NCI-H345 treated with DMSO at 0.1 percent for 48 hours (cell line): Measurements from ENCODE around the gene MSX2.

ENCODE experiments used
- DNase-seq: peaks from one replicate; lab custom pipeline; 2025; ENCODE audit not compliant: unreplicated experiment; lab: John Stamatoyannopoulos, UW

MSX2 gene

DNA sequence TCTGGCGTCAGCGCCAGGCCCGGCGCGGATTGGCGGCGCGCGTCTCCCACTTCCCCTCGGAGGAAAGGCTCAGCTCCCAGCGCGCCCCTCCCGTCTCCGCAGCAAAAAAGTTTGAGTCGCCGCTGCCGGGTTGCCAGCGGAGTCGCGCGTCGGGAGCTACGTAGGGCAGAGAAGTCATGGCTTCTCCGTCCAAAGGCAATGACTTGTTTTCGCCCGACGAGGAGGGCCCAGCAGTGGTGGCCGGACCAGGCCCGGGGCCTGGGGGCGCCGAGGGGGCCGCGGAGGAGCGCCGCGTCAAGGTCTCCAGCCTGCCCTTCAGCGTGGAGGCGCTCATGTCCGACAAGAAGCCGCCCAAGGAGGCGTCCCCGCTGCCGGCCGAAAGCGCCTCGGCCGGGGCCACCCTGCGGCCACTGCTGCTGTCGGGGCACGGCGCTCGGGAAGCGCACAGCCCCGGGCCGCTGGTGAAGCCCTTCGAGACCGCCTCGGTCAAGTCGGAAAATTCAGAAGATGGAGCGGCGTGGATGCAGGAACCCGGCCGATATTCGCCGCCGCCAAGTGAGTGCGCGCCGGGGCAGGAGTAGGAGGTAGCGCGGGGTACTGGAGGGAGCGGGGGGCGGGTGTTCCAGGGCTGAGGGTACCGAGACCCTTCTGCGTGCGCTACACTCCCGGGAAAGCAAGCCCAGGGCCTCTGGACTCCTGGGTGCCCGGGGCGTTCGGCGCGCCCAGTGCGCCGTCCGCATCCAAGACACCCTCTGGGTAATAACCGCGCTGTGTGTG is at the start of gene MSX2:
TSS of gene MSX2 (plus strand) at position 99 of the 777 bp plus-strand sequence. CDS start at position 177, 78 bp downstream.
- no peak for DNase-seq

- no peak for DNase-seq
Measured at GRCh38 chr5:174675110-174675509, 49.3 kb upstream of the MSX2 start.

GRCh38 chr5:174675916-174676315 is 48.5 kb upstream of the MSX2 start:
- DNase-seq = no peak

- DNase-seq = no peak
Measured at GRCh38 chr5:174678107-174678506, 46.3 kb upstream of the MSX2 start.

GRCh38 chr5:174680901-174681565 is 43.3 kb upstream of the MSX2 start:
- no peak for DNase-seq

DNA sequence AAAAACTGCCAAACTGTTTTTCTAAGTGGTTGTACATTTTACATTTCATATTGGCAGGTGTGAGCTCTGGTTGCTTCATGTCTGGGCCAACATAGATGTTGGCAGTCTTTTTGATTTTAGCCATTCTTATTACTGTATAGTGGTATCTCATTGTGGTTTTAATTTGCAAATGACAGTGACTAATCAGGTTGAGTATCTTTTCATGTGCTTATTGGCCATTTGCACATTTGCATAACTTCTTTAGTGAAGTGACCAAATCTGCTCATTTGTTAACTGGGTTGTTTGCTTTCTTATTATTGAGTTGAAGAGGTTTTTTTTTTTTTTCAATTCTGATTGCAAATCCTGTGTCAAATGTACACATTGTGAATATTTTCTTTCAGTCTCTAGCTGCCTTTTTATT is 36.9 kb upstream of the MSX2 start:
- no peak for DNase-seq

GRCh38 chr5:174688441-174689354 is 35.7 kb upstream of the MSX2 start:
- DNase-seq = no peak

DNA sequence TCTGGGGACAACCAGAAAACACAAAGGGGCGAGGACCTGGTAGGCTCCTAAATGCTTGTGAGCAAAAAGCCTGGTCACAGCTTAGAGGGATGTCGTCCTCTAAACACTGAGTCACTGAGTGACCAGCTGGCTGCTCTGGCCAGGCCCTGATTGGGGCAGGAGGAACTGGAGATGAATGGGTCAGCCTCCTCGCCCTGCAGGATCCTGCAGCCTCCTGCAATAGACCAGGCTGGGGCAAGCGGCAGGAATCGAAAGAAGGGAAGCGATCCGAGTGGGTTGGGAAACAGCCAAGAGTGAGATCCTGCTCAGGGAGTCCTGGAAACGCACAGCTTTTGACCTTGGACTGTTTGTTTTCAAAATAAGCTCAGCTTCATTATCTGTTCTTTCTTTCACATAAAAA is 34.1 kb upstream of the MSX2 start:
- no peak for DNase-seq

- DNase-seq = no peak
Measured at GRCh38 chr5:174692381-174692780, 32.0 kb upstream of the MSX2 start.

GRCh38 chr5:174692982-174693422 is 31.4 kb upstream of the MSX2 start:
- no peak for DNase-seq

DNA sequence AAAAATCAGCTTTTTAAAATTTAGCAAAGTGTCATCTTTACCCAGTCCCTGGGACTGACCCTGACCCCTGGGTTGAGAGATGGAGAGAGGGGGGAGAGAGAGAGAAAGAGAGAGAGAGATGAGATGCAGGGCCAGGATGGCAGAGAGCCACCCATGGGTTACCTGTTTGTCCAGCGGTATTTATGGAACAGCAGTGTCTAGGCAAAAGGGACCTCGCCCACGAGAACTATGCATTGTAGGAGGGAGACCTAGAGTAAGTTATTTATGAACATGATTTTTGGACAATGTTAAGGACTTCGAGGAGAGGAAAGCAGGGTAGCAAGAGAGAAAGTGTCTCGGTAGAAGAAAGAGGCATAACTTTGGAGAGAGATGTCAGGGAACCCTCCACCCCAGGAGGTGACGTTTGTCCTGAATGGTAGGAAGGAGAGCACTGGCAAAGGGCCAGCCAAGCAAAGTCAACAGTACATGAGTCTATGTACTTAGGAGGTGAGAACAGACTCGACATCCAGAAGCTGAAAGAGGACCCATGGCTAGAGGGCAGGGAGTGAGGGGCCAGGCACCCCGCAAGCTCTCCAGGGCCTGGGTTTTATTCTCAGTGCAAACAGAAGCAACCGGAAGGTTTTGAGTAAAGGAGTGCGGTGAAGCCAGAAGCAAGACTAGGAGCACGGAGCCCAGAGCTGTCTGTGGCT is 30.5 kb upstream of the MSX2 start:
- DNase-seq = no peak

- no peak for DNase-seq
Measured at GRCh38 chr5:174694611-174695010, 29.8 kb upstream of the MSX2 start.

GRCh38 chr5:174698156-174698555 is 26.2 kb upstream of the MSX2 start:
- no peak for DNase-seq

DNA sequence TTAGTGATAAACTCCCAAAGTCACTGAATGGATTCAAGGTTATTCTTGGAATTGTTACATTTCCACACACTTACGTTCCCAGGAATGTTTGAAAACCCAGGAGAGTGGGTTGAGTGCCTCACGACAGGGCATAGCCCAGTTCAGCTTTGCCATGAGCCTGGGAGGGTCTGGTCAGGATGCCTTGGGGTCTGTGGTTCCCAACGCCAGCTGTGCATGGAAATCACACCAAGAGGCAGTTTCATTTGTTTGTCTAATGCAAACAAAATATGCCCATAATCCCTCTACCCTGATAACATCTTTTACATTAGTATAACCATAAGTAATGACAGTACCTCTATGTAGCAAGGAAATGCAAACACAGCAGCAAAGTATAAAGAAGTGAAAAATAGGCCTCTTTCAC is 25.3 kb upstream of the MSX2 start:
- DNase-seq = no peak

GRCh38 chr5:174706997-174707572 is 17.3 kb upstream of the MSX2 start:
- no peak for DNase-seq

- no peak for DNase-seq
Measured at GRCh38 chr5:174707671-174708070, 16.7 kb upstream of the MSX2 start.

DNA sequence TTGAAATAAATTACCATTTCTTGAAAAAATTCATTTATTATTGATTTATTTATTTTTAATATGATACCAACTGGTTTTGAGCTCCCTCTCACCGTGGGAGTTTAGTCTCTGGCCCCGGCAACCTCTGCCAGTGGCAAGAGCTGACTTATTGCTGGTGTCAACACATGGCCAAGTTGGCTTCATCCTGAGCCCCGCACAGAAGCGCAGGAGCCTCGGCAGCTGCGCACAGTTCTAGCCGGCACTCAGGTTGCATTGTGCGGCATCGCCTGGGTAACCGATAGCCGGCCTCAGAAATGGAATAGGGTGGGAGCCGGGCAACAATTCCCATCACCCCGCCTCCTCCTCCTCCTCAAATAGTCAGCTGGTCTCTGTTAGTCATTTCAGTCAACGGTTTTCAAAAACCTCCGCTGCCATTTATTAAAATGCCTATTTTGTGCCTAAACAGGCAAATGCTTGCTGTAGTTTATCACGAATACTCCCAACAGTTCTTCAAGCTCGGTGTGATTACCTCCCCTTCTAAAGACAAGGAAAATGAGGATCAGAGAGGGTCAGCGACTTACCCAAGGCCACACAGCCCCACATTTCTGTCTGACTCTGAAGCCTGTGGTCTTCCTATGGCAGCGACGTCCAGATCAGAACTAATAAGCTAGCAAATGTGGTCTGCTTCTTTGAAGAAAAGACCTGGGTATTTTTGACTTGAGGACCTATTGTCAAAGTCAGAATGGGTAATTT is 15.7 kb upstream of the MSX2 start:
- no peak for DNase-seq

DNA sequence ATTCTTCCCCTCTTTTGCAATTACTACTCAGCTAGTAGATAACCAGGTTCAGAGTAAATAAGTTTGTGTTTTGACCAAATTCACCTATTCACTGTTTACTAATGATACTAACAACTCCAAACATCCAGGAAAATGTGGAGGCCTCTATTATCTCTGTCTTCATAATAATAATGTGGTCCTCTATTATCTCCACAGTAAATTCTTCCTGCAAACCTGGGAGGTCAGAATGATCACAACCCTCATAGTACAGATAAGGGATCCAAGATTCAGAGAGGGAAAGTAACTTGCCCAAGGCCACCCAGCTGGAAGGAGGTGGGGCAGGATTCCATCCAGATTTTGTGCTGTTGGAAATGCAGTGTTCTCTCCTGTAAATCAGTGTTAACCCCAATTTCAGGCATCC is 9.6 kb upstream of the MSX2 start:
- no peak for DNase-seq

DNA sequence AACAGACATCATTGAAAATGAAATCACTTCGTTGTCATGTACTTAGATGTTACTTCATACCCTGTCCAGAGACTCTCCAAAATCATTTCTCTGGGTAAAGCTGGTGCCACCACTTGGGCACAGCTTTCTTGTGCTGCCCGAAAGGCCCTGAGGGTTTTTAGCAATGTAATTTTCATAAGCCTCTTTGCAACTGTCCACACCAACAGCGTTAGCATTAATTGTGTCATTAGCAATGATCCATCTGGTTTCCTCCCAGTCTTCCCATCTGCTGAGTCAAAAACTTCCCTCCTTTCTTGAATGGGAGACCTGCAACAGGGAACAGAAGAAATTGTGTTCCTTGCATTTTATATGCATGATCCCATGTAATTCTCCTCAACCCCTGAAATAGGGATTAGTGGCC is 8.6 kb upstream of the MSX2 start:
- no peak for DNase-seq
